Activated naive CD4-positive, alpha-beta T cell treated with anti-CD3 and anti-CD28 coated beads, Interleukin-2, amount 50 U/mL, for 24 hours (primary cell): ENCODE data around the gene NTNG1.

ENCODE experiments used
- H3K27ac Mint-ChIP-seq: one replicate; pipeline ENCODE4 v1.8.0; 2021; ENCODE audit warnings: mild to moderate bottlenecking, mixed read lengths
- H3K27me3 Mint-ChIP-seq: one replicate; pipeline ENCODE4 v1.8.0; 2021; ENCODE audit warnings: mixed read lengths
- H3K36me3 Mint-ChIP-seq: one replicate; pipeline ENCODE4 v1.8.0; 2021; ENCODE audit warnings: mixed read lengths
- H3K4me1 Mint-ChIP-seq: one replicate; pipeline ENCODE4 v1.8.0; 2021; ENCODE audit warnings: mixed read lengths
- H3K4me3 Mint-ChIP-seq: one replicate; pipeline ENCODE4 v1.8.0; 2021; ENCODE audit warnings: mild to moderate bottlenecking, mixed read lengths
- H3K9me3 Mint-ChIP-seq: one replicate; pipeline ENCODE4 v1.8.0; 2021; ENCODE audit warnings: mixed read lengths

The NTNG1 gene

DNA sequence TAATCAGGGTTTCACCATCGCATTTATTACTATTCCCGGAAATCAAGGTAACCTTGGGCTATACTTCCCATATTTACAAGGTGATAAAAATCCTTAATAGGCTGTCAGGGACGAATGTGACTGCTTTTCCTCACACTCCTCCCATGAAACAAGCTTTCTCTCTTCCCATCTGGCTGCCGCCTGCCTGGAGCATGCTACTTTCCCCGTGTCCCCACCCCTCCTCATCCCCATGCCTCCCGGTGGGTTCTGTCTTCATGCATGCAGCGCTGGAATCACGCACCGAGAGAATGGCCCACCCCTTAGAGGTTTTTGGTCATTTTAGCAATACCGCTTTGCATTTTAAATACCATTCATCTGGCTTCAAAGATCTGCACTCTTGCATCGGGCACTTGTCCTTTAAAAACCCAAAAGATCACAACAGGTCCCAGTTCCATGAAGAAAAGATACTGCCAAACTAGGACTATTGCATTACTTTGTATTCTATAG is 339.1 kb downstream of the NTNG1 start:
- H3K27me3 Mint-ChIP-seq = peaks cover 21% of the 10 kb centered on the region
- H3K36me3 Mint-ChIP-seq = no peaks in the 10 kb centered on the region
- no peaks in the 10 kb centered on the region for H3K9me3 Mint-ChIP-seq
- no peak overlapping the region for H3K27ac Mint-ChIP-seq
- H3K4me3 Mint-ChIP-seq = no peak overlapping the region
- H3K4me1 Mint-ChIP-seq = no peaks in the 10 kb centered on the region

DNA sequence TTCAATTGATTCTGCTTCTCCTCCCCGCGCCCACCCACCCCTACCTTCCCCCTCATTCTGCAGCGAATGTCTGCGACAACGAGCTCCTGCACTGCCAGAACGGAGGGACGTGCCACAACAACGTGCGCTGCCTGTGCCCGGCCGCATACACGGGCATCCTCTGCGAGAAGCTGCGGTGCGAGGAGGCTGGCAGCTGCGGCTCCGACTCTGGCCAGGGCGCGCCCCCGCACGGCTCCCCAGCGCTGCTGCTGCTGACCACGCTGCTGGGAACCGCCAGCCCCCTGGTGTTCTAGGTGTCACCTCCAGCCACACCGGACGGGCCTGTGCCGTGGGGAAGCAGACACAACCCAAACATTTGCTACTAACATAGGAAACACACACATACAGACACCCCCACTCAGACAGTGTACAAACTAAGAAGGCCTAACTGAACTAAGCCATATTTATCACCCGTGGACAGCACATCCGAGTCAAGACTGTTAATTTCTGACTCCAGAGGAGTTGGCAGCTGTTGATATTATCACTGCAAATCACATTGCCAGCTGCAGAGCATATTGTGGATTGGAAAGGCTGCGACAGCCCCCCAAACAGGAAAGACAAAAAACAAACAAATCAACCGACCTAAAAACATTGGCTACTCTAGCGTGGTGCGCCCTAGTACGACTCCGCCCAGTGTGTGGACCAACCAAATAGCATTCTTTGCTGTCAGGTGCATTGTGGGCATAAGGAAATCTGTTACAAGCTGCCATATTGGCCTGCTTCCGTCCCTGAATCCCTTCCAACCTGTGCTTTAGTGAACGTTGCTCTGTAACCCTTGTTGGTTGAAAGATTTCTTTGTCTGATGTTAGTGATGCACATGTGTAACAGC is 339.9 kb downstream of the NTNG1 start:
- peaks cover 21% of the 10 kb centered on the region for H3K27me3 Mint-ChIP-seq
- no peaks in the 10 kb centered on the region for H3K9me3 Mint-ChIP-seq
- H3K4me1 Mint-ChIP-seq = no peaks in the 10 kb centered on the region
- H3K4me3 Mint-ChIP-seq = no peak overlapping the region
- H3K36me3 Mint-ChIP-seq = no peaks in the 10 kb centered on the region
- no peak overlapping the region for H3K27ac Mint-ChIP-seq

DNA sequence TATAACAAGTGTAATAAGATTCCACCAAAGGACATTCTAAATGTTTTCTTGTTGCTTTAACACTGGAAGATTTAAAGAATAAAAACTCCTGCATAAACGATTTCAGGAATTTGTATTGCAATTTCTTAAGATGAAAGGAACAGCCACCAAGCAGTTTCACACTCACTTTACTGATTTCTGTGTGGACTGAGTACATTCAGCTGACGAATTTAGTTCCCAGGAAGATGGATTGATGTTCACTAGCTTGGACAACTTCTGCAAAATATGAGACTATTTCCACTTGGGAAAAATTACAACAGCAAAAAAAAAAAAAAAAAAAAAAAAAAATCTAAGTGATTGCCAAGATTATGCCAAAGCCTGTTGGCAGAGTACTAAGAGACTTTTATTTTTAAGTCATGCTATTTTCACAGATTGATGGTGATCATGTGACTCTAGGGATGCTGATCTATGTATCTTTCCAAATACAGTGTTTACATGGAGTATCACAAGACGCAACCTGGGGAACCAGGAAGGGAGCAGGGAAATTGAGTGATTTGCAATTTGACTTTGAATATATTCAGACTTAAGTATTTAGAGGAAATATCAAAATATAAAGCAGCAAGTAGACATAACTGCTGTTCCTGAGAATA is 341.0 kb downstream of the NTNG1 start:
- Mint-ChIP-seq H3K9me3 (no peaks in the 10 kb centered on the region), H3K4me3 (no peak overlapping the region), H3K4me1 (no peaks in the 10 kb centered on the region), H3K27me3 (peaks cover 21% of the 10 kb centered on the region), H3K27ac (no peak overlapping the region), H3K36me3 (no peaks in the 10 kb centered on the region)

DNA sequence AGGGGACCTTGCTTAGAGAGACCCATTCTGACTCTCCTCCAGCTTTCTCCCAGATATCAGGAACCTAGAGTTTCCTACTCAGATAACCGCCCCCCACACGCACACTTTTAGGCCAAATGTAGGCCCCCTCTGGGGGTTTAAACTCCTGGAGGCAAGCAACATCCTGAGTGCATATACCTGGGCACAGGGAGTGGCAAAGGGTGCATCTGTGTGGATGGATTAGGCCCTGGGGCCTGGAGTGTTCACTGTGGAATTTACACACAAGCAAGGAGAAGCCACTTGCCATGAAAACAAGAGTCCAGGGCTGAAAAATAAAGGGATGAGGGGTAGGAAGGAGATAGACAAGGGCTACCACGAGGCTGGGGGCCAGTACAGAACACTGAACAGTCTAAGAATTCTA is 343.1 kb downstream of the NTNG1 start:
- Mint-ChIP-seq H3K36me3 (no peaks in the 10 kb centered on the region), H3K4me3 (no peak overlapping the region), H3K27ac (no peak overlapping the region), H3K4me1 (no peaks in the 10 kb centered on the region), H3K27me3 (peaks cover 20% of the 10 kb centered on the region), H3K9me3 (no peaks in the 10 kb centered on the region)

DNA sequence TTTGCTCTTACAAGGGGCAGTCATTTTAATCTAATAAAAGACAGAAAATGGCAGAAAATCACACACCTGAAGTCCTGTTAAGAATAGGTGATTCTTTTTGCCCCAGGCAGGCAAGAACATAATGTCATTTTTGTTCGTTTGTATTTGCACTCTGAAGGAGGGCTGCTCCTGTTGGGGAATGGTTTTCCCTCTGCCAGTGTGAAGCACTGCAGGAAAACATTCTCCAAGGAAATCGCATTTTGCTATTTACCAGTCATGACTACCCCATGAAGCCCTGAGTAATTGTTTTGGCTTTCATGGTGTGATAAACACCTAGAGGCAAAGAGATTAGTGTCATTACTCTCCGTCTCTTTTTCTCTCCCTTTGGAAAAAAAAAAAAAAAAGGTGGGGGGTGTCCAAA is 345.5 kb downstream of the NTNG1 start:
- H3K36me3 Mint-ChIP-seq = no peaks in the 10 kb centered on the region
- H3K4me3 Mint-ChIP-seq = no peak overlapping the region
- no peaks in the 10 kb centered on the region for H3K9me3 Mint-ChIP-seq
- H3K27me3 Mint-ChIP-seq = peaks cover 7% of the 10 kb centered on the region
- H3K4me1 Mint-ChIP-seq = no peaks in the 10 kb centered on the region
- H3K27ac Mint-ChIP-seq = no peak overlapping the region

DNA sequence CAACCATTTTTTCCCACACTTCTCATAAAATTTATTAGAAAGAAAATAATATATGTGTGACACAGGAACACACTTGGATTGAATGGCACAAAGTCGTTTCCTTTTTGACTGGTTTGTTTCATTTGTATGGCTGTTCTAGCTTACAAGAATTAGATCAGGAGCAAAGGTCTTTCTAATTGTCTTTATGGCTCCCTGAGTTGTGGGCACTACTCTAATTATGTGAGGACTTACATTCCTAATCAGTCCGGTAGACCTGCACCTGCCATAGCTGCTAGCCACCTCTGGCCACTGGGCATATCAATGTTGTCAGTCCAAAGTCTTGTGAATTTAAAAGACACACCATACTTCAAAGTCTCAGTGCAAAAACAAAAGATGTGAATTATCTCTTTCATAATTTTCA is 346.7 kb downstream of the NTNG1 start:
- Mint-ChIP-seq H3K4me3 (no peak overlapping the region), H3K27ac (no peak overlapping the region), H3K27me3 (peaks cover 2% of the 10 kb centered on the region), H3K36me3 (no peaks in the 10 kb centered on the region), H3K9me3 (no peaks in the 10 kb centered on the region), H3K4me1 (no peaks in the 10 kb centered on the region)

DNA sequence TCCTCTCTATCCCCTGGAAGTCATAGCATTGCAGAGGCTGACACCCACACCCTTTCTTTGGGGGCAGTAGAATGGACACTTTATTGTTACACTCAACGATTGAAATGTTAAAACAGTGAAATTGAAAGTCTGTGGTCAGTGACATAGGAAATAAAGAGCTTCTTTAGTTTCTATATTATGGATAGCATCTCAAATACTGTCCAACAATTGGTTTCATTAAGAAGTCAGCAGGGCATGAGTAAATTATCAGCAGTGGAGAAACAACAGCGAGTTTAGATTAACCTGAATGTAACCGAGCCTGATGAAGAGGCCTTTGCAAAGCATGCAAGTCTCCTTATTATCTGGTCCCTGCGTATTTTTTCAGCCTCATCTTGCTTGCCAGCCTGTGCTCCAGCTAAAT is 350.7 kb downstream of the NTNG1 start:
- H3K27me3 Mint-ChIP-seq = peaks cover 2% of the 10 kb centered on the region
- no peaks in the 10 kb centered on the region for H3K36me3 Mint-ChIP-seq
- H3K4me1 Mint-ChIP-seq = no peaks in the 10 kb centered on the region
- H3K27ac Mint-ChIP-seq = no peak overlapping the region
- H3K4me3 Mint-ChIP-seq = no peak overlapping the region
- no peaks in the 10 kb centered on the region for H3K9me3 Mint-ChIP-seq

DNA sequence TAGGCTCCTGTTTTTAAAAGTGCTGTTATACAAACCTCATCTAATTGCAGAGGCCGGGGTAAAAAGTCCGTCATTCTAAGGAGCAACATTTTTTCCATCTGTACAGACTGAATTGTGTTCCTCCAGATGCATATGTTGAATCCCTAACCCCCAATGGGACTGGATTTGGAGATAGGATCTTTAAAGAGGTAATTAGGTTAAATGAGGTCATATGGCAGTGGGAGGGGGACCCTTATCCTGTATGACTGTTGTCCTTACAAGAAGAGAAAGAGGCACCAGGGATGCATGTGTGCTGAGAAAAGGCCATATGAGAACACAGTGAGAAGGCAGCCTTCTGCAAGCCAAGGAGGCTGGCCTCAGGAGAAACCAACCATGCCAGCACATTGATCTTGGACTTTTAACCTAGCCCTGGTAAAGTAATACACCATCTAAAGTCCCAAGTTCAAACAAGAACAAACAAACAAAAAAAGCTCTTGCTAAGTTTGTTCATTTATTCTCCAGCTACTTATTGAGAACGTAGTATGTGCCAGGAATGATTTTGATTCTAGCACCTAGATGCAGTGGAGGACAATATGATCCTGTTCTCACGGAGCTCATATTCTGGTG is 352.4 kb downstream of the NTNG1 start:
- no peaks in the 10 kb centered on the region for H3K4me1 Mint-ChIP-seq
- H3K9me3 Mint-ChIP-seq = no peaks in the 10 kb centered on the region
- H3K36me3 Mint-ChIP-seq = no peaks in the 10 kb centered on the region
- H3K27me3 Mint-ChIP-seq = peaks cover 2% of the 10 kb centered on the region
- H3K4me3 Mint-ChIP-seq = no peak overlapping the region
- H3K27ac Mint-ChIP-seq = no peak overlapping the region

DNA sequence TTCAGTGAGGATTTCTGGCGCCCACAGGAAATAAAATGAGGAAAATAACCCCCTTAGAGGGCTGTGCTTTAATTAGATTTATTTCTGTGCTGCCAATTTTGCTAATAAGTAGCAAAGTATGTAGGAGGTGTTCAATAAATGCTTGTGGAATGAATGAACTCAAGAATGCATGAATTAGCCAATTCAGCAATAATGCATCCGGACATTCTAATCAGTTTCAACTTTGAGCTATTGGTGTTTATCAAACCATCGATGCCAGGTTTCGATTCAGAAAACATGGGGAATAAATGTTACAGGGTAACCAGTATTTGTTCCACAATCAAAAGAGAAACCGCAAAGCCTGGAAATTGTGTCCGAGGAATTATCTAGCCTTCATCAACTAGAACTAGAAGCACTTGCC is 353.2 kb downstream of the NTNG1 start:
- no peaks in the 10 kb centered on the region for H3K36me3 Mint-ChIP-seq
- no peak overlapping the region for H3K4me3 Mint-ChIP-seq
- H3K27me3 Mint-ChIP-seq = peaks cover 2% of the 10 kb centered on the region
- H3K9me3 Mint-ChIP-seq = no peaks in the 10 kb centered on the region
- H3K4me1 Mint-ChIP-seq = no peaks in the 10 kb centered on the region
- no peak overlapping the region for H3K27ac Mint-ChIP-seq

DNA sequence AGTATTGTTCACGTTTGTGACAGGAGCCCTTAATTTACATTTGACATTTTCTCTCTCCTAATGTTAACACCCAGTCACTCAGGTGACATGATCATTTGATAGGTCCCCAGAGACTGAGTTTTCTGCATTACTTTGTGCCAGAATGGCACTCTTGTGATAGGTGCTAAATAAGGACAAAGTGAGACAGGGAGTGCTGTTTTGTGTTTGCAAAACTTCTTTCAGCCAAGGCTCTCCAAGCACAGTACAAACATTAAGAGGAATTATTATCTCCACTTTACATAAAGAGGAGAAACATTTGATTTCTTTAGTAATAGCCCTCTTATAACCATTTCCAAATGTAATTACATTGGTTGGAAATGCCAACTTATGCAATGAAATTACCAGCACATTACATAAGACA is 355.2 kb downstream of the NTNG1 start:
- Mint-ChIP-seq H3K27me3 (peaks cover 2% of the 10 kb centered on the region), H3K27ac (no peak overlapping the region), H3K9me3 (no peaks in the 10 kb centered on the region), H3K4me3 (no peak overlapping the region), H3K4me1 (no peaks in the 10 kb centered on the region), H3K36me3 (no peaks in the 10 kb centered on the region)

DNA sequence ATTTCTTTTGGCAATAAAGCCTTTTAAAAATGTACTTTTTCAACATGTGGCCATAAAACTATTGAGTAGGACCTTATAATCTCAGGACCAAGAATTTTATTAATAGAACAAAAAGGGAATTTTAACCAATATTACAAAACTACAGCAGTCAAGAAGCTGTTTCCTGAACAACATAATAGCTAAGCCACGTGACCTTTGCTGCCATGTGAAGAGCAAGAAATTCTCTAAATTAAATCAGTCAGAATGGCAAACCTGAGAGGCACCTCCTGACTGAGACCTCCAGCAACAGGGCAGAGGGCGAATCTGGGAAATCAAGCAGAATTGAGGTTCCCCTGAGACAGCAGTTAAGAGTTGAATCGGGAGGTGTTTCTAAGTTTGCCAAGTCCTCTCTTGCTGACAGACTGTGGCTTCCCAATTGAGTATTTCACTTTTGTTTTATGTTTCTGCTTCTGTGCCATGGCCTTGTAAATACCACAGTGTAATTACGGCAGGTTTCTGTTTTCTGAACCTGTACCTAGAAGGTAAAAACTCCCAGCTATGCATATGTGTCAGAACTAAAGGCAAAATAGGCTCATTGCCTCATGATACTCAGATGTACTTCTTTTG is 358.4 kb downstream of the NTNG1 start:
- no peak overlapping the region for H3K27ac Mint-ChIP-seq
- no peaks in the 10 kb centered on the region for H3K4me1 Mint-ChIP-seq
- H3K9me3 Mint-ChIP-seq = no peaks in the 10 kb centered on the region
- H3K4me3 Mint-ChIP-seq = no peak overlapping the region
- peaks cover 4% of the 10 kb centered on the region for H3K27me3 Mint-ChIP-seq
- no peaks in the 10 kb centered on the region for H3K36me3 Mint-ChIP-seq

DNA sequence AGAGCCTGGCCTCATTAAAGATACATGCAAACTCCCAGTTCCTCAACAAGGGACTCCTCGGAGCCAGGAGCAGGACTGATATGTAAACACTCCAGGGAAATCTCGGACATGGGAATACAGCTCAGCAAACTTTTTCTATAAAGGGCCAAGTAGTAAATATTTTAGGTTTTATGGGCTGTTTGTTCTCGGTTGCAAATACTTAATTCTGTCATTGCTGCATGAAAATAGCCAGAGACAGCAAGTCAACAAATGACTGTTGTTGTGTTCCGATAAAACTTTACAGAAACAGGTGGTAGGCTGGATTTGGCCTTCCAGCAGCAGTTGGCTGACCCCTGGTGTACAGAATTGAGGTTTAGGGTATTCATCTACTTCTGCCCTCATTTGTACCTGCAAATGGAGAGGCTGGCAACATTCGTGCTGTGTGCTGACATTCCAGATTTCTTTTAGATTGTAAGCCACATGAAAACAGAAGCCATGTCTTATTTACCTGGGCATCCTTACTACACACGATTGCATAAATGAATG is 360.3 kb downstream of the NTNG1 start:
- Mint-ChIP-seq H3K4me3 (no peak overlapping the region), H3K36me3 (no peaks in the 10 kb centered on the region), H3K27me3 (peaks cover 4% of the 10 kb centered on the region), H3K4me1 (no peaks in the 10 kb centered on the region), H3K9me3 (no peaks in the 10 kb centered on the region), H3K27ac (no peak overlapping the region)

DNA sequence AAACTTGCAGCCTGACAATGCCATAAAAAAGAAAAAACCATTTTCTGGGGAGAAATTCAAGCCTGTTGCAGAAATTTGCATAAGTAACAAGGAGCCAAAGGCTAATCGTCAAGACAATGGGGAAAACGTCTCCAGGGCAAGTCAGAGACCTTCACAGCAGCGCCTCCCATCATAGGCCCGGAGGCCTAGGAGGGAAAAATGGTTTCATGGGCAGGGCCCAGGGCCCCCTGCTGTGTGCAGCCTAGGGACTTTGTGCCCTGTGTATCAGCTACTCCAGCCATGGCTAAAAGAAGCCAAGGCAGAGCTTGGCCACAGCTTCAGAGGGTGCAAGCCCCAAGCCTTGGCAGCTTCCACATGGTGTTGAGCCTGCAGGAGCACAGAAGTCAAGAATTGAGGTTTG is 369.5 kb downstream of the NTNG1 start:
- H3K36me3 Mint-ChIP-seq = no peaks in the 10 kb centered on the region
- no peaks in the 10 kb centered on the region for H3K4me1 Mint-ChIP-seq
- no peak overlapping the region for H3K4me3 Mint-ChIP-seq
- peaks cover 6% of the 10 kb centered on the region for H3K9me3 Mint-ChIP-seq
- H3K27me3 Mint-ChIP-seq = no peaks in the 10 kb centered on the region
- no peak overlapping the region for H3K27ac Mint-ChIP-seq

DNA sequence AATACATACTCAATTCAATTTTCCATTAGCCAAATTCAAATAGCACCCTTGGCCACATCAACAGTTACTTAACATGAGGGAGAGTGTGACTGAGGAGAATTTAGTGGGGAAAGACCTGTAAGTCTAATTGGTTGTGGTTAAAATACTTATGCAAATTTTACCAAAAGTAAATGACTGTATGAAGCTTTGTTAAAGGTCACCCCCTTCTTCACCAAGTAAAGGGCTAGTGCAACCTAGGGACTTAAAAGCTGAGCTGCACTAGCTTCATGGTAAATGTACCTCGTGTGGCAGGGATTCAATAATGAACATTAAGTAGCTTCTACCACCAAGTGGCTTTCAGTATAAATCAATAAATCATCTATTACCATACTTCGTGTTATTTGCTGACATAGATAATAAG is 372.0 kb downstream of the NTNG1 start:
- H3K27ac Mint-ChIP-seq = no peak overlapping the region
- H3K4me3 Mint-ChIP-seq = no peak overlapping the region
- H3K9me3 Mint-ChIP-seq = peaks cover 6% of the 10 kb centered on the region

DNA sequence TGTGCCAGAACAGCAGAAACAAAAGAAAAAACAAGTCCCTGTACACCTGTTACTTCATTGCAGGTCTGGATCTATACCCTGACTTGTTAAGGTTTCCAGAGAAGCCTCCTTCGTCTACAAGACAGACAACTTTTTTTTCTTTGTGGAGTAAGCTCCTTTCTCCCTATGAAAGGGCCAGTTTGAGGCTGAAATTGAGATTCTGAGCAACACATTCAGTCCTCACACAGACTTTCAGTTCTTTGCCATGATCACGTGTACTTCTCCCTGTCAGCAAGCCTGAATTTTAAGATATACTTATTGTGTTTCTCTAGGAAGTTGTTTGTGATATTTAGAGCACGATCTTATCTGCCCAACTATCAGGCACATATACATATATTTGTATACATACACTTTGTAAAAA is 374.0 kb downstream of the NTNG1 start:
- no peaks in the 10 kb centered on the region for H3K36me3 Mint-ChIP-seq
- H3K4me1 Mint-ChIP-seq = no peaks in the 10 kb centered on the region
- H3K9me3 Mint-ChIP-seq = peaks cover 2% of the 10 kb centered on the region
- H3K27me3 Mint-ChIP-seq = no peaks in the 10 kb centered on the region
- H3K4me3 Mint-ChIP-seq = no peak overlapping the region
- no peak overlapping the region for H3K27ac Mint-ChIP-seq

More for the DNA sequence above, 372.0 kb downstream of the NTNG1 start:
- Mint-ChIP-seq H3K36me3 (no peaks in the 10 kb centered on the region), H3K27me3 (no peaks in the 10 kb centered on the region), H3K4me1 (no peaks in the 10 kb centered on the region)

DNA sequence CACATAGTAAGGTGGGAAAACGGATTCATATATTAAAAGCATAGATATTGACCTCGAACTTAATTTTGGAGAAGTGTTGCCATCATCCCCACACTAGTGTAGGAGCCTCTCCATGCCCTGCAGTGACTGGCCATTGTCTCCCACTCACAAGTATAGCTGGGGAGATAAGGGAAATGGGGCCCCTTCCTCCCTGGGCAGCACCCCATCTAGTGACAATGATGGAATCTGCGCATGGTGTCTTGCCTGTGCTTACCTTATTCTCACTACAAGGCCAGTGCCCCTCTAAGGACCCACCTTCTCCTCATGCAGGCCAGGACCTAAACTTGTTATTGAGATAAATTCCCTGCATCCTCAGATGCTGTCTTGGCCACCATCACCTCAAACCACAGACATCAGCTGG is 374.9 kb downstream of the NTNG1 start:
- Mint-ChIP-seq H3K9me3 (no peaks in the 10 kb centered on the region), H3K27me3 (no peaks in the 10 kb centered on the region), H3K36me3 (no peaks in the 10 kb centered on the region), H3K4me3 (no peak overlapping the region), H3K27ac (no peak overlapping the region), H3K4me1 (no peaks in the 10 kb centered on the region)
